Liver (tissue), 3 donors: Measurements from ENCODE around the gene NOP58.

ENCODE experiments used
- ATF3 ChIP-seq: IDR thresholded peaks from 2 replicates; pipeline ENCODE4 v1.6.1; 2016; ENCODE audit warnings: antibody characterized with exemption
- CTCF ChIP-seq: fragments of 150-350 bp; IDR thresholded peaks from 2 replicates; pipeline ENCODE4 v1.5.1; 2017; ENCODE audit warnings: improper control_type of control experiment, low read depth, low read length; ENCODE audit not compliant: missing input control
- EGR1 ChIP-seq, 2 donors: IDR thresholded peaks; 2 replicates each; pipeline ENCODE4 v1.6.1; 2016 to 2018; ENCODE audit warnings: antibody characterized with exemption in 2 of 2, low read depth in 2 of 2
- FOXA1 ChIP-seq: IDR thresholded peaks from 2 replicates; pipeline ENCODE4 v1.6.1; 2016; ENCODE audit warnings: antibody characterized with exemption
- GABPA ChIP-seq, 2 donors: IDR thresholded peaks in 1 of 2; conservative IDR thresholded peaks in 1 of 2; 2 replicates each; pipeline ENCODE4 v1.6.1; 2016; ENCODE audit warnings: antibody characterized with exemption in 2 of 2, mild to moderate bottlenecking in 1 of 2, moderate library complexity in 1 of 2
- HNF4A ChIP-seq, 2 donors: conservative IDR thresholded peaks; 2 replicates each; pipeline ENCODE4 v1.6.1; 2016; ENCODE audit warnings: antibody characterized with exemption in 2 of 2, mild to moderate bottlenecking in 2 of 2
- HNF4G ChIP-seq: IDR thresholded peaks from 2 replicates; pipeline ENCODE4 v1.6.1; 2016; ENCODE audit warnings: antibody characterized with exemption
- JUND ChIP-seq, 2 donors: IDR thresholded peaks; 2 replicates each; pipeline ENCODE4 v1.6.1; 2016; ENCODE audit warnings: antibody characterized with exemption in 2 of 2
- MAX ChIP-seq: IDR thresholded peaks from 2 replicates; pipeline ENCODE4 v1.6.1; 2016; ENCODE audit warnings: antibody characterized with exemption
- RAD21 ChIP-seq, 2 donors: IDR thresholded peaks; 2 replicates each; pipeline ENCODE4 v1.6.1; 2016; ENCODE audit warnings: antibody characterized with exemption in 2 of 2, mild to moderate bottlenecking in 2 of 2
- REST ChIP-seq: IDR thresholded peaks from 2 replicates; pipeline ENCODE4 v1.6.1; 2016; ENCODE audit warnings: antibody characterized with exemption, mild to moderate bottlenecking
- RXRA ChIP-seq, 2 donors: IDR thresholded peaks; 2 replicates each; pipeline ENCODE4 v1.6.1; 2017 to 2018; ENCODE audit warnings: antibody characterized with exemption in 2 of 2, mild to moderate bottlenecking in 1 of 2
- TAF1 ChIP-seq: conservative IDR thresholded peaks from 2 replicates; pipeline ENCODE4 v1.6.1; 2016; ENCODE audit warnings: antibody characterized with exemption, mild to moderate bottlenecking
- ZBTB33 ChIP-seq: IDR thresholded peaks from 2 replicates; pipeline ENCODE4 v1.6.1; 2016; ENCODE audit warnings: antibody characterized with exemption
- donor health status: healthy.
- donor health status: healthy.

DNA sequence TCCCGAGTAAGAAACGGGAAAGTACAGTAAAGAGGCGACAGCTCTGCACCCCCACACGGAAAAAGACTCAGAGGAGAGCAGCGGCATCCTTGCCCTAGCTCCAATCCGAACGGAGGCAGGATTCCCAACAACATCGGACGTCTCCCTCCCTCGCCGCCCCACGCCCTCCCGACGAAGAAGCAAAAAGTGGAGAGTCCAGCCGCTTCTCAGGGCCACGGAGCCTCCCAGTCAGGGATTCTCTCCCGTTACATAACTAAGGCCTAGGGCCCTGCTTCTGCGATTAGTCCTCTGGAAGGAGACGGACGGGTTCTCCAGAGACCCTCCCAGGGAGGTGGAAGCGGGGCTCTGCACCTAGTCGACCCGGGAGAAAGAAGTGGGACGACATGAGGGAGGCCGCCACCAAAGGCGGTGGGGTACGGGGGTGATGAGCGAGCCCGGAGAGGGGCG is 27.8 kb upstream of the NOP58 start:
- TF ChIP-seq HNF4A (conservative IDR thresholded peaks at IDR 0.05) (no peak), CTCF (no peak), TAF1 (no peak), MAX (no peak), FOXA1 (no peak), ZBTB33 (no peak), RAD21 (IDR thresholded peaks at IDR 0.05) (no peak), GABPA (IDR thresholded peaks at IDR 0.05 in 1 of 2, conservative IDR thresholded peaks at IDR 0.05 in 1 of 2) (no peak), ATF3 (no peak), EGR1 (IDR thresholded peaks at IDR 0.05; ENCODE audit: low read depth in 2 of 2) (no peak), HNF4G (no peak), JUND (IDR thresholded peaks at IDR 0.05) (no peak), RXRA (IDR thresholded peaks at IDR 0.05) (no peak), REST (no peak)
